Hematopoietic multipotent progenitor cell treated with erythropoietin and hydrocortisone succinate and interleukin-3 and kit ligand, for 17 days (in vitro differentiated cells): Measurements from ENCODE around the gene NSFL1C.

Experiments
- DNase-seq: peaks from one replicate; pipeline ENCODE4 v3.0.0-alpha.2; 2015; ENCODE audit warnings: low spot score

Gene NSFL1C

DNA sequence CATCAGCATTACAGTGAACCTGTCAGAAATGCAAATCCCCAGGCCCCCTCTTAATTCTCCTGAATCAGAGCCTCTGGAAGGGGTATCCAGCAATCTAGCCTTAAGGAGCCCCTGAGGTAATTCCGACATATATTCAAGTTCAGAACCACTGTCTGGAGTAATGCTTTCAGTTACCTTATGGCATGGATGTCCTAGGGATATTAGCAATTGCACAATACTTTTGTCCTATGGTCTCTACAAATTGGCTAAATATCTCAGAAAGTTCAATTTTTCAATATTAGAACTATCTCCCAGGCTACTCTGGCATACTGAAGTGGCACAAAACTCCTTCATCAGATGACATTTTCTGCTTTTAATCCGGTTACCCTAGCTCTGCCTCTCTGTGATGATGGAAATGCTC, 6.4 kb downstream of the NSFL1C start:
- no peak for DNase-seq

DNA sequence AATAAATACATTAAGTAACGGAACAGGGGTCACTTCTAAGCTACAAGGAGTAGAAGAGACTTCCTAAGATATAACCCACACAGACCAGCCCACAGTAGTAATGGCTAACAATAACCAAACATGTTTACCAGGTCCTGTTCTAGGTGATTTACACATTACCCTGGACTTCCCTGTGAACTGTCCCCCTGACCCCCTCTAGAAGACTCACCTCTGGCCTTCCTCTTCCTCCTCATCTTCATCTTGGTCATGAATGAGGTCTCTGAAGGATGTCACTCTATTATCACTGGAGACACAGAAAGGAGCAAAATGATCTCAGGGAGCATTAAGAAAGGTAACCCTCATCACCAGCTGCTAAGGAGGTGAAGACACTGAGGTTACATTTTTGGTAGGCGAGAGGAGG, 8.7 kb downstream of the NSFL1C start:
- no peak for DNase-seq

- no peak for DNase-seq
Observed at GRCh38 chr20:1456300-1456699, 10.3 kb downstream of the NSFL1C start.

DNA sequence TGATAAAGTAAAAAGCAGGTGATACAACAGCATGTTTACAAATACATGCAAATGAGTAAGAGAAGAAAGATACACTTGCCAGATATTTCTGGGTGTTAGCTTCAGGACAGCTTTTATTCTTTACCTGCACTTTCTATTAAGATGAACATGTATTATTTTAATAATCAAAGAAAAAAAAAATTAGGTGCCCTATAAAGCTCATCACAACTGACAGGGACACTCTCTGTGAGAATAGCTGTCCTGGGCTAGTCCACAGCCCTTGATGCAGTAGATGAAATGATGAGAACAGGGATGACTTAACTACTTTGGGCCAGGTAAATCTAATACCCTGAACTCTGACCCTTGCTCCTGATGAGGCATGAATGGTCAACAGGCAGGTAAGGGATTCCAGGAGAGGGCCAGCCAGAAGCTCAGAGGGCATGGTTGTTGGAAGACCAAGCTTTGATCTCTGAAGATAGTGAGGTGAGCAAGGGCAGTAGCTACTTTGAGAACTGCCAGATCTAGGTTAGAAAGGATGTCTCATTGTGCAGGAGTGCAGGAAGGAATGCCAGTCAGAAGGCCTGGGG, 15.6 kb downstream of the NSFL1C start:
- no peak for DNase-seq

- no peak for DNase-seq
Observed at GRCh38 chr20:1449370-1449769, 17.3 kb downstream of the NSFL1C start.

DNA sequence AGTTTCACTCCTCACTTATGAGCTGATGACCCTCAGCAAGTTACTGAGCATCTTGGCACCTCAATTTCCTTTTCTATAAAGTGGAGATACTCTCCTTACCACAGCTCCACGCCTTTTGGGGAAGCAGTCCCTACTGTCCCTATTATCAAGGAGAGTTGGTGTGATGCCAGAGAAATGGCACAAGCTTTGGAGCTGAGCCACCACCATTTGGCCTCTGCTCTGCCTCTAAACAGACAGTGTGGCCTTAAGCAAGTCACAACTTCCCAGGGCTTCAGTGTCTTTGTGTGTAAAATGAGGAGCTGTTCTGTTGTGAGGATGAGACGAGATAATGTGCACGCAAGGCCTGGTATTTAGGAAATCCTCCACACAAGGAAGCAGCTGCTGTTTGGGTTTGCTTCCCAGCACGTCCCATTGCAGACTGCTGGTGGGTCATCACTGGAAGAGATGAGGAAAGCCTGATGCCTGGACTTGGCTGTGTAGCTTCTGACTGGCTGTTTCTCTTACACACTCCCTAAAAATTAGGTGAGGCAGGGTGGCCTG, 18.5 kb downstream of the NSFL1C start:
- no peak for DNase-seq

DNA sequence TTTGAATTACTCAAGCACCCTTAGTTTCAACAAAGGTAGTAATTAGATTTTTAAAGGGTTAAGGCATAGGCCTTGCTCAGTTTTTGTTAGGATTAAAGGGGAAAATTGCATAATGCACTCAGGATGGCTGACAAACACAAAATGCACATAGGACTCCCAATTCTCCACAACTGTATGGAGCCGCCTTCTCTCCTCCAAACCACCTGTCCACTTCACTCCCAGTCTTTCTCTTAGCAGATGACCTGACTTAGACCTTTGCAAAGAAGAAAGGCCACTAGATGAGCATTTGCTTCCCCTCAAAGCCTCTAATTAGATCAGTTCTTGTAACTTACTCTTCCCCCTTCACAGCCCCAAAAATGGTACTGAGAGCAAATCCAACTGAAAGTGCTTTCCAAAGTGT, 20.1 kb downstream of the NSFL1C start:
- no peak for DNase-seq

GRCh38 chr20:1443085-1443484, 23.6 kb downstream of the NSFL1C start:
- DNase-seq, result no peak

DNA sequence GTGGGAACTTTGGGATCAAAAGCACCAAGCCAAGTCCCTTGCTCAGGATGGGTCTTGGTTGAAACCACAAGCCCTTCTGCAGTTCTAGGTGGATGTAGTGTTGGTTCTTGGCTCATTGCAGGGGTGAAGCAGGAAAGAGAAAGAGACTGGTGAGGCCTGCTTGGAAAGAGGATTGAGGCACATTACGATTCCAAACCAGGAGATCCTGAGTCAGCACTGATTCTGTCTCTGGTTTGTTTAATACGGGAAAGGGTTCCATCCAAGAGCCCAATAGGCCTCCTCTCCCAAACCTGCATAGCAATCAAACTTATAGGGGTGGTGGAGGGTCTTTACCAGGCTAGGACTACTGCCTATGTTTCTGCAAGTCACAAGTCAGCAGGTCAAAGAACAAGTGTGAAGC, 24.3 kb downstream of the NSFL1C start:
- DNase-seq, result no peak

GRCh38 chr20:1441133-1441532, 25.5 kb downstream of the NSFL1C start:
- no peak for DNase-seq

DNA sequence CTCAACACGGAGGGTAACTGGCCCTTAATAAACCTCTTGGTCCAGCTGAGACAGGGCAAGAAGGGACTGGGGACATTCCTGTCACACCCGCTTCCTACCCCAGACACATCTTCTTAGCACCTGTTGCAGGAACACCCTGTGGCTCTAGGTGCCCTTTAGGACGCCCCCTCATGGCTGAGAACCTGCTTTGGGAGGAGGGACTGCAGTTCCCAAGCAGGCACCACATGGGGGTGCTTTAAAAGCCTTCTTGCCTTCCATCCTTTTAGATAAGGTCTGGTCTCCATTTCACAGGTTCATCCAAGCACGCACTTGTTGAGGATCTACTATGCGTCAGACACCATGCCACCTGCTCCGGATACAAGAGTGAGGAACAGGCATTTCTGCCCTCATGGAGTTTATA, 26.6 kb downstream of the NSFL1C start:
- DNase-seq, result peak; percentile 10

- DNase-seq, result no peak
Observed at GRCh38 chr20:1438361-1438760, 28.3 kb downstream of the NSFL1C start.

GRCh38 chr20:1437235-1437904, 29.3 kb downstream of the NSFL1C start:
- peak; percentile 84 for DNase-seq

DNA sequence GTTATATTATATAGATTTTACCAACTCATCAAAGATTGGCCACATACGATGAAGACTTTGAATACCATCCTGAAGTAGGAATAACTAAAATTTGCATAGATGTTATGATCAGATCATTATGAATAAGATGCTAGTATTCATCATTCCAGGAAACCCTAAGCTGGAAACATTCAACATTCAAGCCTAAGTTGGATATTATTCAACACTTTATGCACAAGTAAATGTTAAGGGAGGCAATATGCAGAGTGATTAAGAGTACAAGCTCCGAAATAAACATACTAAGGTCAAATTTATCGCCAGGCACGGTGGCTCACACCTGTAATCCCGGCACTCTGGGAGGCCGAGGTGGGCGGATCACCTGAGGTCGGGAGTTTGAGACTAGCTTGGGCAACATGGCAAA, 30.4 kb downstream of the NSFL1C start:
- DNase-seq, result no peak

- DNase-seq, result no peak
Observed at GRCh38 chr20:1435337-1435699, 31.3 kb downstream of the NSFL1C start.

GRCh38 chr20:1434571-1435336, 31.9 kb downstream of the NSFL1C start:
- DNase-seq, result no peak

GRCh38 chr20:1431158-1431557, 35.5 kb downstream of the NSFL1C start:
- DNase-seq, result no peak

- no peak for DNase-seq
Observed at GRCh38 chr20:1430004-1430451, 36.6 kb downstream of the NSFL1C start.

- no peak for DNase-seq
Observed at GRCh38 chr20:1429143-1429728, 37.4 kb downstream of the NSFL1C start.

DNA sequence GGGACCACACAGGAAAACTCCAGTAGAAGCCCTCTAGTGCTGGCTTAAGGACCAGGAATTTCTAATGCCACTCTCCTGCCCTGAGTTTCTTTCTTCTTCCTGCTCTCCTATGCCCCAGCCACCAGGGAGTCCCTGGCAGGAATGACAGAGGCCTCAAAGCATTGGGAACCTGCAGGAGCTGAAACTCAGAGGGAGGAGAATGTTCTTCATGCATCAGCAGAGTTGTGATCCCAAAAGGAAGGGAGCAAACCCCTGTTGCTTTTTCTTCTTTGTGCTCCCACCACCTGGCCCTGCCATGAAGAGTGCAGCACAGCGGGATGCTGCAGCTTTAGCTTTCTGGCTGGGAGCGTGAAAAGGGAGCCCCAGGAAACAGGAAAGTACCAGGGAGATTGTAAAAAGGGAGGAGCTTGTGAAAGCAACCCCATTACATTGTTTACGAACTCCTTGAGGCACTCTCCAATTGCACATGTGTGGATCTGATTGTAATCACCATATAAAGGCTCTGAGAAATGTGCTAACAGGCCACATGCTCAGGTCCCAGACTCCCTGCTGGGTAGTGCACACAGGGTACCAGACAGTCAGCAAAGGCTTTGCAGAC, 39.1 kb downstream of the NSFL1C start:
- no peak for DNase-seq

DNA sequence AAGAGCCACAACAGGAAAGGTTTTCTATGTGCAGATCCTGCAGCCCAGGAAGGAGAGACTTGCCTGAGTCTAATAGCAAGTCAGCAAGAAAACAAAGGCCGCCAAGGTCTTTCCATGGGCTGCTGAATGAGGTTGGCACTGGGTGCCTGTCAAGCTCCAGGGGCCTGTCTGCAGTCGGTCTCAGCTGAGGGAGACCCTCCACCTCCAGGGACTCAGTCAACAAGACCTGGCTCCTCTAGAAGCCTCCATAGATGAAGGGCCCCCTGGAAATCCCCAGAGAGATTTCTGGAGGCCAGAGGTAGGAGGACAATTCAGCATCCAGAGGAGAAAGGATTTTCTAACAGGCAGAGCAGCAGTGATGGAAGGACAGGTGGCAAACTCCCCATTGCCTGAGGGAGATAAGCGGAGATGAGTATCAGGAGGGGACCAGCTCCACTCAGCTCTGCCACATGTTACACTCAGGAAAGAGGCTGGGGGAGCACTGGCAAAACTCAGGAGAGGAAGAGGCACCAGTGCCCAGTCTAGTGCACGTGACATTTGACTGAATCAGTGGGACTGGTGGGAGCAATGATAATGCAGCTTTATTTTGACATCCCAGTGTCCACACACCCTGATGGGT, 40.3 kb downstream of the NSFL1C start:
- DNase-seq, result no peak

- DNase-seq, result no peak
Observed at GRCh38 chr20:1424336-1424735, 42.3 kb downstream of the NSFL1C start.
